Breast epithelium (tissue), 3 donors: ENCODE results near the gene PTPRM.

ENCODE experiments used
- CTCF ChIP-seq, 3 donors: fragments of 450-650 bp; IDR thresholded peaks; one replicate each; pipeline ENCODE4 v1.5.1; 2016 to 2017; ENCODE audit warnings: antibody characterized with exemption in 3 of 3, mild to moderate bottlenecking in 3 of 3, moderate library complexity in 3 of 3
- POLR2A ChIP-seq: fragments of 450-650 bp; IDR thresholded peaks from one replicate; pipeline ENCODE4 v1.6.1; 2016; ENCODE audit warnings: antibody characterized with exemption, mild to moderate bottlenecking, moderate library complexity

- TF ChIP-seq CTCF (IDR thresholded peaks at IDR 0.05), result no peak
- TF ChIP-seq POLR2A, result no peak
Measured at GRCh38 chr18:7657050-7657449, 89.9 kb downstream of the PTPRM start.
